Measurements from ENCODE around the gene ADARB2.
A peak's percentile ranks its signal among the peaks of the same experiment; 100 is the strongest.

Gene ADARB2

GRCh38 chr10:1683649-1684048, 53.7 kb downstream of the ADARB2 start:
- Mint-ChIP-seq H3K27ac (no peak overlapping the region), H3K4me3 (no peak overlapping the region), H3K36me3 (no peaks in the 10 kb centered on the region), H3K9me3 (no peaks in the 10 kb centered on the region), H3K4me1 (peaks cover 21% of the 10 kb centered on the region)
- no peak for ATAC-seq
- DNase-seq (ENCODE audit: low spot score in 2 of 2) = no peak

- Mint-ChIP-seq H3K36me3 (no peaks in the 10 kb centered on the region), H3K27ac (peak overlapping the region; percentile 78), H3K4me3 (peak overlapping the region; percentile 43), H3K9me3 (no peaks in the 10 kb centered on the region), H3K4me1 (peaks cover 27% of the 10 kb centered on the region)
- no peak for DNase-seq (ENCODE audit: low spot score in 2 of 2)
- ATAC-seq = peak; percentile 75
These were observed 57.3 kb downstream of the ADARB2 start for GRCh38 chr10:1679821-1680650.

- DNase-seq (ENCODE audit: low spot score in 2 of 2) = no peak
- ATAC-seq = no peak
- no peak overlapping the region for H3K4me3 Mint-ChIP-seq
- H3K36me3 Mint-ChIP-seq = peaks cover 6% of the 10 kb centered on the region
- peaks cover 34% of the 10 kb centered on the region for H3K4me1 Mint-ChIP-seq
- H3K9me3 Mint-ChIP-seq = no peaks in the 10 kb centered on the region
- no peak overlapping the region for H3K27ac Mint-ChIP-seq
These were observed 59.2 kb downstream of the ADARB2 start for GRCh38 chr10:1678084-1678483.

DNA sequence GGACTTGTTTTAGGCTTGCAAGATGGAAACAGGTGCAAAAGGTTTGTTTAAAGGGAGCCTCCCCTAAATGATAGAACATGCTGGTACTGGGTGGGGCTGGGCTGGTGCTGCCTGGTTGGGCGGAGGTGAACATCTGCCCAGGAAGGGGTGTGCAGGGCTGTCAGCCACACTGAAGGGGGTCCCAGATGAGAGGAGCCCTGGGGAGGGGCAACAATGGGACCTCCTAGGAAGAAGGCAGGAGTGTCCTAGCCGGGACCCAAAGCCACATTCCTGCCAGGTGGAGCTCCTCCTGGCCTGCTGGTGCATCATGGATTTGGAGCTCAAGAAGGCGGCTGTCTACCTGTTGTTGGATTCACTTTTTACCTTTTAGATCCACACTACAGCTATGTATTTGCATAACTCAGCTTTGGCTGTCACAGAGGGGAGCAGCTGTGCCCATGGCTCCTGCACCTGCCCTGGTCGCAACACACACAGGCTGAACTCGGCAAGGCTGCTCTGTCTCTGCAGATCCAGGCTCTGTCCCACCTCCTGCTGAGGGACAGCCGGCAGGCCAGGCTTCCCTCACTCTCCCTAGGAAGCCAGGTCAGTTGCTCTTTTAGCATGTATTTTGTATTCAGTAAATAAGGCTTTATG, 59.9 kb downstream of the ADARB2 start:
- Mint-ChIP-seq H3K36me3 (peaks cover 6% of the 10 kb centered on the region), H3K4me3 (no peak overlapping the region), H3K9me3 (no peaks in the 10 kb centered on the region), H3K27ac (no peak overlapping the region), H3K4me1 (peaks cover 34% of the 10 kb centered on the region)
- DNase-seq (ENCODE audit: low spot score in 2 of 2) (no peak), ATAC-seq (no peak)

DNA sequence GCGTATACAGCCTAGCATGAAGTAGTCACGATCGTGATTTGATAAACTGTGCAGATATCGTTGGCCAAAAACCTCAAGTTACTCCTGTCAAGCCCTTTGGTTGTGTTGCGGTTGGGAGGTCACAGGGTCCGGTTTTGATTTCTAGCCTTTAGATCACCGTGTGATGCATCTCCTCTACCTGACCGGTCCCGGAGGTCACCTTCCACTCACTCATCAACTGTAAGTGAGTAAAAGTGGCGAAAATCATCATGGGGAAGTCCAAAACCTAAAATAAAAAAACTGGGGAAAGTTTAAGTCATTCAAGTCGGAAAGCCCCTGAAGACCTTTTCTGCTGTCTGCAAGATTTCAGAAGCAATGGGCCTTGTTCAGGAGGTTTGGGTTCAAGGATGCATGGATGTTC, 62.8 kb downstream of the ADARB2 start:
- DNase-seq (ENCODE audit: low spot score in 2 of 2) = no peak
- no peaks in the 10 kb centered on the region for H3K9me3 Mint-ChIP-seq
- H3K27ac Mint-ChIP-seq = no peak overlapping the region
- ATAC-seq = peak; percentile 75
- peaks cover 13% of the 10 kb centered on the region for H3K4me1 Mint-ChIP-seq
- peaks cover 11% of the 10 kb centered on the region for H3K36me3 Mint-ChIP-seq
- H3K4me3 Mint-ChIP-seq = no peak overlapping the region

GRCh38 chr10:1673568-1674345, 63.6 kb downstream of the ADARB2 start:
- no peak overlapping the region for H3K27ac Mint-ChIP-seq
- peaks cover 11% of the 10 kb centered on the region for H3K36me3 Mint-ChIP-seq
- no peak overlapping the region for H3K4me3 Mint-ChIP-seq
- H3K4me1 Mint-ChIP-seq = peaks cover 13% of the 10 kb centered on the region
- ATAC-seq (no peak), DNase-seq (ENCODE audit: low spot score in 2 of 2) (no peak)
- no peaks in the 10 kb centered on the region for H3K9me3 Mint-ChIP-seq

GRCh38 chr10:1672001-1672781, 65.1 kb downstream of the ADARB2 start:
- no peaks in the 10 kb centered on the region for H3K9me3 Mint-ChIP-seq
- H3K4me3 Mint-ChIP-seq = no peak overlapping the region
- ATAC-seq (no peak), DNase-seq (ENCODE audit: low spot score in 2 of 2) (no peak)
- H3K27ac Mint-ChIP-seq = no peak overlapping the region
- H3K36me3 Mint-ChIP-seq = peaks cover 11% of the 10 kb centered on the region
- H3K4me1 Mint-ChIP-seq = peaks cover 13% of the 10 kb centered on the region

DNA sequence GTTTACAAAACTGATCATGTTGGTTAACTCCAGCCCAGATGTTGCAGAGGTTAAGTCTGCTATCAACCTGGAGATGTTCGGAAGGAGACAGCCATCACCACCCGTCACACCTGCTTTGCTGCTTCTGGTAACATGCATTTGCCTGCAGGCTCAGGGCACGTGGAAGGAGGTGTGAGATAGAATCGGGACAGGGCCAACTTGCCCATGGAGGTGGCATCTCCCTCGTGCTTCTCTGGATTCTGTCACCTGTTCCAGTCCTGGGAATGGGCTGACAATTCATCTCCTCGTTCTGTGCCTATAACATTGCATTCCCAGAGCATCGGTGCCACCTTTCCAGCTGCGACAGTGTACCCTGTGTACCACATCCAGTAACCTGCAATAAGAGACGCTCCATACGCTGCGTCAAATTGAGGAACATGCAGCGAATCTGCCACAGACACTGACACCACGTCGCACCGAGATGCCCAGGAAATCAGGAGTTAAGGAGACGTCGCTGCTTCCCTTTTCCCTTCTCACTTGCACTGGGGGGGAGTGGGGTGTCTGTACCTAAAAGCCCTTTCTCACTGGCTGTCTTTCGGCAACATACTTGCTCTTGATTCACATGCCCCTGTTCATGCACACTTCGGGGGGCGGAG, 65.8 kb downstream of the ADARB2 start:
- Mint-ChIP-seq H3K36me3 (peaks cover 11% of the 10 kb centered on the region), H3K27ac (no peak overlapping the region), H3K9me3 (no peaks in the 10 kb centered on the region), H3K4me3 (no peak overlapping the region), H3K4me1 (peaks cover 13% of the 10 kb centered on the region)
- DNase-seq (ENCODE audit: low spot score in 2 of 2) (no peak), ATAC-seq (no peak)

DNA sequence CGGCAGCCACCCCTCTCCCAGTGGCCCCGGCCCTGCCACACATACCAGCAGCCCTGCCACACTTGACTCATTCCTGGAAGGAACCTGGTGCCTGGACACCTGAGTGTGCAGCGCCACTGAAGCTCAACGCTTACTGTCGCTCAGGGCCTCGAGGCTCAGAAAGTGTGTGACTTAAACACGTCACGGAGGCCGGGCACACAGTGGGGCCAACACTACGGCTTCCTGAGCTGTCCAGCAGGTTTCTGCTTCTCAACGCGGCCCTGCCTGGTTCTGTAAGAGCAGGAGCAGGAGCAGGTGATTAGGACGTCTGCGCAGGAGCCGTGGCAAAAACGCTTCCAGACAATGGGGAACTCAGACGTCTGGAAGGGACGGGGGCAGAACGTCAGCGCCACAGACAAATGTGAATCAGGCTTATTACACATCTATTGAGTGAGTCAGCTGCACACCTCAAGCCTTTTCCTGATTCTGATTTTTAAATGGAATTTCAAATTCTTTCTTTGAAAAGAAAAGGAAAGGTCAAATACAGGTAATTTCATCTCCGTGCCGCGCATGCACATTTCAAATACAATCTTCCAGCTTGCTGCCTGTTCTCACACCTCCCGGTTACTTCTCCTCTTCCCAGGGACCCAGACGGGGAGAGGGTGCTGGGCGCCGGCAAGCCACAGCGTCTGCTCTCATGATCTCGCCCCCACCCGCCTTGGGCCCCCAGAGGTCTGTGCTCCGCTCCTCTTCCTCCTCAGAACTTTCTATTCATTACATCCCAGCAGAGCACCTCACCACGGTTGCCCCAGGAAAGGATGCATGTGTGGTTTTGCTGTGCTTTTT, 66.6 kb downstream of the ADARB2 start:
- no peak overlapping the region for H3K4me3 Mint-ChIP-seq
- peaks cover 12% of the 10 kb centered on the region for H3K4me1 Mint-ChIP-seq
- H3K9me3 Mint-ChIP-seq = no peaks in the 10 kb centered on the region
- no peak overlapping the region for H3K27ac Mint-ChIP-seq
- ATAC-seq = no peak
- DNase-seq (ENCODE audit: low spot score in 2 of 2) = no peak
- peaks cover 11% of the 10 kb centered on the region for H3K36me3 Mint-ChIP-seq

DNA sequence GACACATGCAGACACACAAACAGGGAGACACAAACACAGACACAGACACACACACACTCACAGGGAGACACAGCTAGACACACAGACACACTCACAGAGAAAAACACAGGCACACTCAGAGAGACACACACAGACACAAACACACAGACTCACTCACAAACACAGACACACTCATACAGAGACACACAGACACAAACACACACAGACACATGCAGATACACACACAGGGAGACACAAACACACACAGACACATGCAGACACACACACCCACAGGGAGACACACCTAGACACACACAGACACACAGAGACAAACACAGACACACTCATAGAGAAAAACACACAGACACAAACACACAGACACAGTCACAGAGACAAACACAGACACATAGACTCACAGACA, 67.9 kb downstream of the ADARB2 start:
- peaks cover 6% of the 10 kb centered on the region for H3K36me3 Mint-ChIP-seq
- no peak overlapping the region for H3K4me3 Mint-ChIP-seq
- H3K9me3 Mint-ChIP-seq = no peaks in the 10 kb centered on the region
- DNase-seq (ENCODE audit: low spot score in 2 of 2) = no peak
- ATAC-seq = no peak
- no peak overlapping the region for H3K27ac Mint-ChIP-seq
- peaks cover 1% of the 10 kb centered on the region for H3K4me1 Mint-ChIP-seq

DNA sequence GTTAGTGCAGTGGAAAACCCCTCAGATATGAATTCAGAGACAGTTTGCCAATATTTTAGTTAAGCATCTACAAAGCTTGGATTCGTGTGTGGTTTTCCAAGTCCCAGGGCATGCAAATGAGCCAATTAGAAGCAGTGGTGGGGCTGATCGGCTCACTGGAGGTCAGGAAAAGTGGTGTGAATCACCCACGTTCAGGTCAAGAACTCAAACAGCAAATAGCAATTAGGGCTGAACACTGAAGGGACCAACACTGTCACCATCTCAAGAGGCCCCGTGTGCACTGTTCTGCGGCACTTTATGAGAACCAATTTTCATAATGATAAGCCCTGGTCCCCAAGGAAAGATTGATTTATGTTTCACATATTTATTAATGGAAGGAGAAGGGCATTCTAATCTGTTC, 68.9 kb downstream of the ADARB2 start:
- H3K4me1 Mint-ChIP-seq = no peaks in the 10 kb centered on the region
- H3K27ac Mint-ChIP-seq = no peak overlapping the region
- peaks cover 5% of the 10 kb centered on the region for H3K36me3 Mint-ChIP-seq
- no peak for DNase-seq (ENCODE audit: low spot score in 2 of 2)
- ATAC-seq = no peak
- H3K4me3 Mint-ChIP-seq = no peak overlapping the region
- H3K9me3 Mint-ChIP-seq = no peaks in the 10 kb centered on the region

GRCh38 chr10:1667392-1667791, 69.9 kb downstream of the ADARB2 start:
- H3K36me3 Mint-ChIP-seq = peaks cover 5% of the 10 kb centered on the region
- H3K4me1 Mint-ChIP-seq = no peaks in the 10 kb centered on the region
- ATAC-seq (no peak), DNase-seq (ENCODE audit: low spot score in 2 of 2) (no peak)
- H3K4me3 Mint-ChIP-seq = no peak overlapping the region
- no peaks in the 10 kb centered on the region for H3K9me3 Mint-ChIP-seq
- no peak overlapping the region for H3K27ac Mint-ChIP-seq

DNA sequence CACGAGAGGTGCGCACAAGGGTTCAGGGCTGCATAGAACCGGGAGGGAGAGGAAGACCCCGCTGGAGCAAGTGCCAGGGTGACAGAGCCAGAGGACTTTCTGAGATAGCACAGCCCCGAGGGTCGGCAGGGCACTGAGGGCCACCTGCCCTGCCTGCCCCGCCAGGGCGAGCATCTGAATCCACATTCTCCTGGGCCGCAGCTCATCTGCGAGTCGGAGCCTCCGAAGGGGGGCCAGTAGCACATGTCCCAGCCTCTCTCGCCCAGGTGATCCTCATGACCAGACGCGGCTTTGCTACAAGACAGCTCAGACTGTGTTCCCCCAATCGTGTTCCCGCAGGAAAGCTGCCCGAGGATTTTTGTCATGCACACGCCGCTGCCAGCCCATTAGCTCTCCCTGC, 71.2 kb downstream of the ADARB2 start:
- H3K4me3 Mint-ChIP-seq = no peak overlapping the region
- no peaks in the 10 kb centered on the region for H3K9me3 Mint-ChIP-seq
- no peak overlapping the region for H3K27ac Mint-ChIP-seq
- H3K36me3 Mint-ChIP-seq = no peaks in the 10 kb centered on the region
- ATAC-seq = no peak
- no peak for DNase-seq (ENCODE audit: low spot score in 2 of 2)
- H3K4me1 Mint-ChIP-seq = peaks cover 5% of the 10 kb centered on the region

DNA sequence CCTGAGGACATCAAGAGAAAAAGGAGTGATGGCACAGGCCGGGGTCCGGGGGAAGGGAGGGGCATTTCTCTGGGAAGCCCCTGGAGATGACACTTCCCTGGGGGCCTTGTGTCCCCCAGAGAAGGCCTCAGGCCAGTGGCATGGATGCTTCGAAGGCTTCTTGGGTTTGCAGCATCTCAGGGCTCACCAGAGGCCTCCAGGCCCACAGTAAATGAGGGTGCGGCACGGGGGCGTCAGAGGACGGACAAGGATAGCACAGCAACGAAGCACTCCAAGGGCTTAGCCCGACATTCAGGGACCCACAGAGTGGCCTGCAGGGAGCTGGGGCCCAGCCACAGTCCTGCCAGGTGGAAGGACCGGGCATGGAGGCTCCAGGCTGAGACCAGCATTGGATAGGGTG, 71.6 kb downstream of the ADARB2 start:
- ATAC-seq (no peak), DNase-seq (ENCODE audit: low spot score in 2 of 2) (no peak)
- Mint-ChIP-seq H3K4me1 (peaks cover 10% of the 10 kb centered on the region), H3K9me3 (no peaks in the 10 kb centered on the region), H3K36me3 (no peaks in the 10 kb centered on the region), H3K27ac (no peak overlapping the region), H3K4me3 (no peak overlapping the region)
